Activated CD8-positive, alpha-beta memory T cell treated with anti-CD3 and anti-CD28 coated beads, Interleukin-2, amount 50 U/mL, for 24 hours (primary cell): ENCODE data around the gene LAMC1.

ENCODE experiments used
- DNase-seq: peaks from one replicate; pipeline ENCODE4 v3.0.0-alpha.2; 2020; ENCODE audit errors: extremely low read depth

Gene LAMC1

GRCh38 chr1:183079712-183080388 lies 56.6 kb downstream of the LAMC1 start:
- no peak for DNase-seq

GRCh38 chr1:183080406-183080805 lies 57.2 kb downstream of the LAMC1 start:
- no peak for DNase-seq

GRCh38 chr1:183081402-183082120 lies 58.3 kb downstream of the LAMC1 start:
- no peak for DNase-seq

GRCh38 chr1:183082650-183083049 lies 59.4 kb downstream of the LAMC1 start:
- no peak for DNase-seq

- DNase-seq, result no peak
Observed at GRCh38 chr1:183087001-183087400, 63.8 kb downstream of the LAMC1 start.

- DNase-seq, result no peak
Observed at GRCh38 chr1:183089025-183089639, 65.9 kb downstream of the LAMC1 start.

- DNase-seq, result no peak
Observed at GRCh38 chr1:183090391-183091006, 67.3 kb downstream of the LAMC1 start.

- DNase-seq, result no peak
Observed at GRCh38 chr1:183091181-183091580, 68.0 kb downstream of the LAMC1 start.

- DNase-seq, result no peak
Observed at GRCh38 chr1:183092350-183092749, 69.1 kb downstream of the LAMC1 start.

- no peak for DNase-seq
Observed at GRCh38 chr1:183093066-183093668, 69.9 kb downstream of the LAMC1 start.

GRCh38 chr1:183093786-183094298 lies 70.6 kb downstream of the LAMC1 start:
- no peak for DNase-seq

- no peak for DNase-seq
Observed at GRCh38 chr1:183094351-183094750, 71.1 kb downstream of the LAMC1 start.

GRCh38 chr1:183096351-183096750 lies 73.1 kb downstream of the LAMC1 start:
- DNase-seq, result no peak

GRCh38 chr1:183096894-183097293 lies 73.7 kb downstream of the LAMC1 start:
- DNase-seq, result no peak

- no peak for DNase-seq
Observed at GRCh38 chr1:183097438-183098051, 74.3 kb downstream of the LAMC1 start.

- no peak for DNase-seq
Observed at GRCh38 chr1:183098317-183098716, 75.1 kb downstream of the LAMC1 start.

- DNase-seq, result no peak
Observed at GRCh38 chr1:183100361-183100974, 77.2 kb downstream of the LAMC1 start.

GRCh38 chr1:183101081-183101480 lies 77.9 kb downstream of the LAMC1 start:
- no peak for DNase-seq

GRCh38 chr1:183101841-183102276 lies 78.6 kb downstream of the LAMC1 start:
- no peak for DNase-seq

GRCh38 chr1:183103147-183103546 lies 79.9 kb downstream of the LAMC1 start:
- no peak for DNase-seq

GRCh38 chr1:183103577-183103976 lies 80.4 kb downstream of the LAMC1 start:
- DNase-seq, result no peak
